ENCODE results near the gene OLA1.

Gene OLA1

DNA sequence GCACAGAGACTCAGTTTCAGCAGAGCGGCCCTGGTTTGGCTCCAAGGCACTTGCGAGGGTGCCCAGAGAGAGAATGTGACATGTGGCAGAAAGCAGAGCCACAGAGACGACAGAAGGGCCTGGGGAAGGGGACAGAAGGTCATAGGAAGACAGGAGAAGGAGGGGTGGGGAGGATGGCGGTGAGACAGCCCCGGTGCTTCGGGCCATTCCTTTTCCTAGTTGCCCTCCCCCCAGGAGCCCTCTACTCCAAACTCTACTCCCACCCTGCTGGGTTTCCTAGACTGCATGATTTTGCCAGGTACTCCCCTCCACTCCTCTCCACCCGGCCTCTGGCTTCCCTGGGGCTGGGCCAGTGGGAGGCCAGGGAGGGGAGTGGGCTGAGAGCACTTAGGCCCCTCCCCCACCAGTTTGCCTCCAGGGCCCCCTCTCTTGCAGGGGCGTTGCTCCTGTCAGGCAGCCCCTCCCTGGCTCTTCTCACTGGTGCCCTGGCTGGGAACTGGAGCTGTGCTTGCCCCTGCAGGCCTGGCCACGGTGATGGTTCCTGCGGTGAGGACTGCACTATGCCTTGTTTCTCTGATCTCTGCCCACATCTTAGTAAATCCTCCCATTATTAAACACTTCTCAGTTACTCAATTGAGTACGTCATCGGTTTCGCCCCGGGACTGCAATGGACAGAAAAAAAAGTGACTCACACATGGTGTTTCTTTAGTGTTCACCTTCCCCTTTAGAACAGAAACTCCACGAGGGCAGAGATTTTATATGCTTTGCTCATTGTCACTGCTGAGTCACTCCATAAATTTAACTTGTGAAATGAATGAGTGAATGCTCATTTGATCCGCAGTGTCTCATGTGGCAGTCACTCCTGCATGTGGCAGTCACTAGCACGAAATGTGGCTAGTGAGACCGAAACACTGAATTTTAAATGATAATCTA is 224.5 kb downstream of the OLA1 start:
- no peak overlapping the region for H3K4me3 ChIP-seq (ENCODE audit: low read length in 2 of 2)
- H3K4me1 ChIP-seq (ENCODE audit: control insufficient read depth in 2 of 2, insufficient read depth in 2 of 2, low read length in 2 of 2) = peaks cover 3 to 5% of the 10 kb centered on the region in 2 donors
- H3K9ac ChIP-seq (ENCODE audit: low read depth in 1 of 2, low read length in 2 of 2) = no peak overlapping the region
- no peaks in the 10 kb centered on the region for H3K27me3 ChIP-seq (ENCODE audit: control insufficient read depth in 2 of 2, insufficient read depth in 2 of 2, low read length in 2 of 2)
- H3K27ac ChIP-seq (ENCODE audit: low read depth in 2 of 2, low read length in 2 of 2) = peak overlapping the region; percentile 56 to 79
- H3K36me3 ChIP-seq (ENCODE audit: control insufficient read depth in 2 of 2, insufficient read depth in 2 of 2, low read length in 2 of 2) = no peaks in the 10 kb centered on the region
- H3K9me3 ChIP-seq (ENCODE audit: control insufficient read depth in 2 of 2, low read length in 2 of 2) = no peaks in the 10 kb centered on the region

Data from mucosa of rectum (tissue), 2 donors.